HG03139 (cell line): ENCODE measurements around the gene PHF21A.
A peak's percentile ranks its signal among the peaks of the same experiment; 100 is the strongest.
"Not testable (repeated sequence)": the region's sequence is repeated elsewhere in the genome, so short reads cannot be mapped to it uniquely, and the experiment has no call there.

ENCODE experiments used
- ATAC-seq: cut with Tn5 transposase; IDR thresholded peaks from one replicate; pipeline ENCODE4 v1.9.1; 2021; ENCODE audit not compliant: unreplicated experiment

Gene PHF21A

DNA sequence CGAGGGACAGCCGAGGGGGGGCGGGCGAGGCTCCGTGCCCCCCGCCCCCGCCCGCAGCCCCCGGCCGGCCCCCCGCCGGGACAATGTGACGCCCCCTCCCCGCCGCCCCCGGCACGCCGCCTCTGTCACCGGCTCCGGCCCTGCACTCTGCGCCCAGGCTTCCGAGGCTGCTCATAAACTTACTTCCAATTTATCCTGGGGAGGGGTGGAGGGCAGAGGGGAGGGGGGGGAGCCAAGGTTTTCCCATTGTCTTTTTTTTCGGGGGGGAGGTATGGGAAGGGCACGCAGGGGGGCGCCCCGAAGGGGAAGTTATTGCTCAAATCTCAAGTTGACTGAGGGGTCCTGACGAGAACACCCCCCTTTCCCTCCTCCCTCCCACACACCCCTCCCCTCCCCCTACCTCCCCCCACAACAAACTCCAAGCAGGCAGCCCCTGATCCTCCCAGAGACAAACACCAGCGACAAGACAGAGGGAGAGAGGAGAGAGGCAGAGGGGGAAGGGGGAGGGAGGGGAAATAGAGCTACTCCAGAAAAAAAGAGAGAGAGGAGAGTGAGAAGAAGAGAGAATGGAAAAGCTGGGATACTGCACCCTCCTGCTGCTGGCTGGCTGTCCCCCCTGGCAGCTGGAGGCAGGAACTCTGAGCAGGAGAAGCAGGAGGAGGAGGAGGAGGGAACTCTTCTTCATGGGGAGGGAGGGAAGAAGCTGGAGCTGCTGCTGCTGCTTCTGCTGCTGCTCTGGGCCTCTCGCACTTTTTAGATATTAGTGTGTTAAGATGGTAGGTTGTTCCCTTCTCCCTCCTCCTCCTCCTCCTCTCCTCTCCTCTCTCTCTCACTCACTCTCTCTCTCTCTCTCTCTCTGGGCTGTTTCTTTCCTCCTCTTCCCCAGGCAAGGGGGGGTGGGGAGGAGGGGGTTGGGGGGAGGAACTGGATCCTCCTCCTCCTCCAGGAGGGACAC, 631 bp downstream of the PHF21A start:
- ATAC-seq, result no peak

DNA sequence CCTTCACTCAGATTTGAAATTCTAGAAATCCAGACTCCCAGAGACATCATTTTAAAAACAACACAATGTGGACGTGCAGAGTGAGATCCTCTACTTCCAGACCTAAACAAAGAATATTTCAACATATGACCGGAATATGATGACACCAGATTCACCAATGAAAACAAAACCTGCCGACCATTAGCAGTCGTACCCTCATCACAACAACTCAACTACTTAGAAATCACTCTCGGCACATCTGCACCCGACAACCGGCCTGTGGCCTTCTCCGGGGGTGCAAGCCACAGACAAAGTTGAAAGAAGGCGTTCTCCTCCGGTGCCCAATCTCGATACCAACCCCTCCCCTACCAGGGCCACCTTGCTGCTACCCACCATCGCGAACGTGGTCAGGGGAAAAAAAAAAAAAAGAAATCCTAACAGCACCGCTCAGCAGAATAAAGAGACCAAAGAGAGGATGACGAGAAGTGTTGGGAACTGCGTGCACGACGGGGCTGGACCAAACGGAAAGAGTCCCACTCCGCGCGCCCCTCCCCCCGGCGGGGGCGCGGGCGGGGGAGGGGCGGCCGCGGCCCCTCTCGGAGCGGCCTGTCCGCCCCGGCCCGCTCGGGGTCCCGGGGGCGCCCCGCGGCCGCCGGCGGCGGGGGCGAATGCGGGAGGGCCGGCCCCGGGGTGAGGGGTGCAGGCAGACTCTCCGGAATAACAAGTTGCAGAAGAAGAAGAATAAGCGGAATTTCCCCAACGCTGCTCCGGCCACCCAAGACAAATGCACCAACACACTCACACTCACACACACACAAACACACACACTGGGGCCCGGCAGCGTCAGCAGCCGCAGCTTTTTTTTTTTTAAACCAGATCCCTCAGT, 1.7 kb downstream of the PHF21A start:
- no peak for ATAC-seq

DNA sequence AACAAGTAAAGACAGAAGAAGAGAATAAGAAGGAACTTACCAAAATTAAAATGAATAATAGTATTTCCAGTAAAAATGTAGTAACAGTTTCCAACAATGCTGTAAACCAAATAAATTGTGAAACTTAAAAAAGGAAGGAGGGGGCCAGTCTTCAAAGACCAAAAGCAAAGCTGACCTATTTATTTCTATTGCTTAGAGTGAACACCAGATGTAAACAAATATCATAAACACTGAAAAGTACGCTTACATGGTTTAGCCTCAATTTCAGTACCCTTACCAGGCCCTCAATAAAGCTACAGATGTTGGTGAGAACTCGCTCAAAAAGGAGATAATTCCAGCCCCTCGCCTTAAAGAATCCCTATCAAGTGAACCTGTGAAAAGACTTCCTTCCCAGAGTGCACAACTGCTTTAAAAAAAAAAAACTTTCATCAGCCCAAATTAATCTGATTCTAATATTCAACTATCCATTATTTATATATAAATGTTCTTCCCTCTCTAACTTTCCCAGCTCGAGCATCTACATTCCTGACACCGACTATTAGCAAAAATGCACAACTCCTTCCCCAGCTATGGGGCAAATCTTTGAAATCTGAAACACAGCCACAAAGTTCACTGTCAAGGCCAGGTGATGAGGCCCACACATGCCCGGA, 2.4 kb downstream of the PHF21A start:
- ATAC-seq, result no peak

DNA sequence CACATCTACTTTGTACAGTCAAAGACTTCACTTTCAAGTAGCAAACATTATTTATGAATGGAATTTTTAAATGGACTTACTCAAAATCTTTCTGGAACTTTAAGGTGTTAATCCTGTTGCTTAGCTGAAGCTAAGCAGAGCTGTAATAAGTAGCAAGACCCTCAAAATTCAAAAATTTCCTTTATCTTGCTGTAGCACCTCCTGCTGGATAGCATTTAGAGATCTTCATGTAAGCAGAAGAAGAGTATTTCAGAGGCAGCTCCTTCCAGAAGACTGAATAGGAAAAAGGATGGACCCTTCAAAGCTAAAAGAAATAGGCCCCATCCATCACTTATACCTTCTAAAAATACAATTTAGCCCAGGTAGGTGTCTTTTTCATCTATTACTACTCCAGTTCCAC, 3.4 kb downstream of the PHF21A start:
- no peak for ATAC-seq

DNA sequence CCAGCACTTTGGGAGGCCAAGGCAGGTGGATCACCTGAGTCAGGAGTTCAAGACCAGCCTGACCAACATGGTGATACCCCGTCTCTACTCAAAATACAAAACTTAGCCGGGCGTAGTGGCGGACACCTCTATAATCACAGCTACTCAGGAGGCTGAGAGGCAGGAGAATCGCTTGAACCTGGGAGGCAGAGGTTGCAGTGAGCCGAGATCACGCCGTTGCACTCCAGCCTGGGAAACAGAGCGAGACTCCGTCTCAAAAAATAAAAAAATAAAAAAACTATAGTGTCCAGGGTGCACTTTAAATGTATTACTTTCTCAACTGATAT, 4.6 kb downstream of the PHF21A start:
- not testable (repeated sequence) for ATAC-seq

DNA sequence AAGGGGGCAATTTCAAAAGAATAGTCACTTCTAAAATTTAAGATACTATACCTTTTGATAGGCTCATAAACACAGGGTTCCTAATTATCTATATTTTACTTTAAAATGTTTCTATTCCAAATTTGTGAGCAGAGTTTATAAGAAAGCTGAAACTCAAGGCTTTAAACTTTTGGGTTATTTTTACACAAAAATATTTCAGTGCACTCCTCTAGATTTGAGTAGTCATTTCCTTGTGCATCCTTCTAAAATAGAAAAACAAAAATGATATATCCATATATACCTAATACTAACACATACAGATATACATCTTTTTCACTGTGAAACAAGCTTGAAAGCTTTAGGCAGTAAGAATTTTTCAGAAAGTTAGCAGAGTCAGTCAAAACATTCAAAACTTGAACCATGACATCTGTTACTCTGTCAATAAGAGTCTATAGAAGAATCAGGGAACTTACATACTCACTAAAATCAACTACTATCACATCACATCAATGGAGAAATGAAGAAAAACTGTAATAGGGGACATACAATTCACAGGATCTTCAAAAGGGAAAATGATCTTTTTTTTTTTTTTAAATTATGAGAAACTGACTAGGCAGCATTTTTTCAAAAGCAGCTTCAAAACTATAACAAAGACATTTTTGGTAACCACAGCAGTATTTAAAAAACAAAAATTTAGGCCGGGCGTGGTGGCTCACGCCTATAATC, 5.1 kb downstream of the PHF21A start:
- no peak for ATAC-seq

DNA sequence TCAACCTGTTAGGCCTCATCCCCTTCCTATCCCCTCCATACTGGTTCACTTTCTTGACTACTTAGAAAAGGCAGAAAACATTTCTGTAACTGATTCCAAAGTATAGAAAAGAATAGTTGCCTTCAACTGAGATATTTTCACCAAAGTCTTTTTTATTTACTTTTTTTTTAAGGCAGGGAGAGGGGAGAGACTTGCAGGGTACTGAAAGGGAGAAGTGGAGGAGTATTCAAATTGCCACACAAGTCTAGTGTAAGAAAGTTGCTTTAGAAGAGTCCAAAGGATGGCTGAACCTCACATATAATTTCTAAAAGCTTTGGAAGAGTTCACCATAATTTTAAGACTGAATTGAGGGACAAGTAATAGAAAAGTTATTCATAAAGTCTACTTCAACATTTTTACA, 6.3 kb downstream of the PHF21A start:
- no peak for ATAC-seq

DNA sequence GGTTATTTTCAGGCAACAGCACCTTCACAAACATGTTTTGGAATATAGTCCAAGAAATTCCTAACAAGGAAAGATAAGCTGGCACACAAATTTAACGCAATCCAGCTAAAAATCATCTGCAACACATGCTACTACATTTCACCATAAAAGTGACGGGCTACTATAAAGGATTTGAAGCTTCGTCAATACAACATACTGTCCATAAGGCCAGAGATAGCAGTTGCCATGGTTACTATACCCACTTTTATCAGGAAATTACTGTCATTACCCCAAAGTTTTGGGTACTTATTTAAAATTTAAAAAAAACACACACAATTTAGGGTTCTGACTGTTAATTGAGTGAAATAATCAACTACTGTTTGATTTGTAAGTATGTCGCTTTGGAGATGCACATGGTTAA, 6.9 kb downstream of the PHF21A start:
- no peak for ATAC-seq

DNA sequence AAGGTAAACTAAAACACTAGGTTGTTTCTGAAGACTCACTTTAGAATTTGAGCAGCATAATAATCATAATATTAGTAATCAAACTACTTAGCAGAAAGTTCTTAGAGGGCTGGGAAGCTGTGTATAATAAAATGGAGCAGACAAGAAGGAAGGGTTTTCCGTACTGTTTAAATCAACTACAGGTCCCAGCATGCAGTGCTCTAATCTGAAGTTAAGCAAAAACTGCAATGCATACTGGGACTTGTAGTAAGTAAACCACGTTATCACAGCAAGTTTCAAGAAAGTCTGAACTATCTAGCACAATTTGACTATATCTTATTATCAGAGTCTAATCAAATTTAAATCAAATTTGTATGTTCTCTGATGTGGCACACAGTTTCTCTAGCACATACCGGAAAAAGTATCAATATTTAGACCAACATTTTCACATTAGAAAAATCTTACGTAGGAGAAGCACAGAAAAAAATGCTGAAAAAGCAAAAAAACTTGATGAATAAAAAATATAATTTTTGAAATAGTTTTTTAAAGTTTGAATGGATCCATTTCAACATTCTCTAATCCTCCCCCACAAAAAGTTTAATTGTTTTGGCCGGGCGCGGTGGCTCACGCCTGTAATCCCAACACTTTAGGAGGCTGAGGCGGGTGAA, 8.2 kb downstream of the PHF21A start:
- peak; percentile 74 for ATAC-seq

DNA sequence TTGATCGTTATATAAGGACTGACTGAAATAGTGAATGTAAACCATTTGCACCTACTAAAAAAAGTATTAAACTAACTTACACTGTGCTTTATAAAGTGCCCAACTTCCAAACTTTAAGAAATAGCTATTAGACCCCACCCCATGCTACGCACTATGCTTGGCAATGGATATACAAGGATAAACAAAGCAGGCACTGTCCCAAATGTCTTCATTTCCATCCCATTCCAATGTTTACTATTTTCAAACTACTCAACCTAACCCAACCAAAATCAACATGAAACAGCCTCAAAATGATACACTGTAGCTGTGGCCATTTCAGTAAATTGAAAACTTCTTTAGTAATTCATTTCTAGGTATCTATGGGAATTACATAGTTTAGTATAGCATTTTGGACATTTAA, 12.5 kb downstream of the PHF21A start:
- no peak for ATAC-seq

DNA sequence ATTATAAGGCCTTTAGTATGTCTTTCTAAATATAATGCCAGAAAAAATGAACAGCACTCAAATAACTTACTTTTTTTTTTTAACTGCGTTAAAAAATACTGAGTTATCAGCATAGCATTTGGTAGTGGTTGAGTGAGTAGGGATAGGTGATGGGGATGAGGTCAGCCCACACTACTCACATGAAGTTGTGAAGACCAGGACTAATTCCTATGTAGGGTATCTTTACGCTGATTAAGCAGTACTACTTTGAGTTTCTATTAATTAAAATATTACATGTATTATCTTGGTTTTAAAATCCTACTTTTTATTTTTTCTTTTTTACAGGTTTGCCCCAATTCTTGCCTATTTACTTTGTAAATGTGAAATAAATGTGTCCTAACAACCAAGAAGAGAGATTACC, 13.5 kb downstream of the PHF21A start:
- ATAC-seq, result no peak

DNA sequence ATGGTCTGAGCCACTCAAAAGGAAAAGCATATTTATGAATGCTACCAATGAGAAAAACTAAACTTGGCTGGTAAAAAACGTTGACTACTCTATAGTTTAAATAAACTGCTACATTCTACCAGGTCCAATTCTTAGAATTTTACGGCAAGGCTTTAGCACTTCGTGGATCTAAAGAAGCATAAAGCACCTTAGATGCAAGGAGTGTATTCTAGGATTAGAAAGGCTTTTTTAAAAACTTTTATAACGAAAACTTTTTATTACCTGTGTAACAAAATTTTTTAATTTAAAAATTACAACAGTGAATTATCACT, 13.9 kb downstream of the PHF21A start:
- no peak for ATAC-seq

DNA sequence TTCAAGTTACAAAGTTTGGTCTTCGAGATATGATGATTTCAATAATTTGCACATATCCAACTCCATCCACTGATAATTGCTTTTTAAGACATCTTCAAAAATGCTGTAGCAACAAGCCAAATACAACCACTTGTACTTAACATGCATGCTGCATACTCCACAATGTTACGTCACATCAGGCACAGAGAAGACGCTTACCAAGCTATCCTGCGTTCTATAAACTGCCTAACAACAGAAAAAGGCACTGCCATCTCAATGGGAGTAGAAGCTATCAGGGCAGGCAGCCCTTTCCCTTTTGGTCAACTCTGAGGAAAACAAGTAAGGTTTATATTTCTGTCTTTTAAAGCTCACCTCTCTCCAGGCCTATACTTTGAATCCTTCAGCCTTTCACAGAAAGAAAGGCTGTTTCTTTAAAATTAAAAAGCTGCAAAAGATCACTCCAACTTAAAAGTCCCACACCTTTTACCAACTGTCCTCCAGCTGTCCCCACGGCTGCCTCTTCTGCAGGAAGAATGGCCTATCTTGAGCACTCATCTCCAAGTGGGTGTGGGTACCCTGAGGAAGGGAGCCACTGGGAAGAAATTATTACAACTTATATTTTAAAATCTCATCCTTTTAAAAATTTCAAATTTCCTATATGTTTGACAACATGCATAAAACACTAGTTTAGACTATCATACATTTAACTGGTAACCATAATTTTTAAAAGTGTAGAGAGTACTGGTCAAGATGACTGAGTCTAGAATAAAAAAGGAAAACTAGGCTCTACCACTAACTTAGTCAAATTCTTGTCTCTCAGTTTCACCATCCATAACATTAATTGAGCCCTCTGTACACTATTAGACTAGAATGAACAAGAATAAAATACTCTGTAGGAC, 14.5 kb downstream of the PHF21A start:
- ATAC-seq, result no peak

DNA sequence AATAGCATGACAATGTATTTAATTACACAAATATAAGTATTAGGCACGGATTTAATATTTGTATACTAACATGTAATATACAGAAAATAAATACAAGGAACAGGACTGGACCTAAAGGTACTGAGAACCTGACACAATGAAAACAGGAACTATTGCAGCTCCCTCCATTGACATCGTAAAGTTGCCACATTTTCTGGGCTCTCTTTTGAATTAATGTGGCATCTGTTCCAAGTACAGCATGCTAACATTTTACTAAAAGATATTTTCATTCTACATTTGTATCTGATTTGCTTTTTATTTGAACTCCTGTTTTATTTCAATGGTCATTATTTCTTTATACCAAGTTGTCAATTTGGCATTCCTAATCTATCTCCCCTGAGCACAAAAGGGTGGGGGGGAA, 15.3 kb downstream of the PHF21A start:
- ATAC-seq, result no peak

DNA sequence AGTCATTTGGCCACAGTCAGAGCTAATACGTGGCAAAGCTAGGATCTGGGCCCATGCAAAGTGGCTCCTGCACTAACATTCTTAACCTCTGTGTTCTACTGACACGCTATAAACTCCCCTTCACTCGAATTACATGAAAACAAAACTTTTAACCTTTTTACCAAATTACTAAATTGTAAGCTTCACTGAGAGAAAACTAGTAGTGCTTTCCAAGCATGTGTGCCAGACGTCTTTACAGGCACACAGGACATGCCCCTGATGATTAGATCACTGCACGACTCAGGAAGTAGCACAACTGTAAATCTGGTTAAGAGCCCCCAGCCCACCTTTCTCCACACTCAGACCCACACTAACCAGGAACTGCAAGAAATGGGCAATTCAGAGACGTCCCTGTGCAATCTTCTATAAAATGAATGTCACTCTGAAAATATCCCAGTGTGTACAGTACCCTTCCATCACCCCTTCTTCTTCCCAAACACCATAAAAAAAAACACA, 16.1 kb downstream of the PHF21A start:
- ATAC-seq, result no peak

DNA sequence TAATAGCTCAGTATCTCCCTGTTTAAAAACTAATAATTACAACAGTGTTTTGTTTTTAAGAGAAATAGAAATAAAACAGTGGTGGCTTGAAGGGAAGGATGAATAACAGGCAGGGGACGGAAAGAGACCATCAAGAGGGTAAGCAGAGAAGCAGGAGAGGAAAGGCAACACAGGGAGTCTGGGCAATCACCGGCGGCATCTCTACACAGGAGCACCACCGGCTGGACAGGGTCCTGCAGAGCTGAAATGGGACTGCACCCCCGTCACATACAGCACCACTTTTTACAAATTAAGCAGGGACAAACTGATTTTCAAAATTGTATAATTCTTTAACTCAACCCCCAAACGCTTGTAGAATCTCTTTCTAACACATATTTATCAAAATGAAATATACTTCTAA, 18.4 kb downstream of the PHF21A start:
- no peak for ATAC-seq

DNA sequence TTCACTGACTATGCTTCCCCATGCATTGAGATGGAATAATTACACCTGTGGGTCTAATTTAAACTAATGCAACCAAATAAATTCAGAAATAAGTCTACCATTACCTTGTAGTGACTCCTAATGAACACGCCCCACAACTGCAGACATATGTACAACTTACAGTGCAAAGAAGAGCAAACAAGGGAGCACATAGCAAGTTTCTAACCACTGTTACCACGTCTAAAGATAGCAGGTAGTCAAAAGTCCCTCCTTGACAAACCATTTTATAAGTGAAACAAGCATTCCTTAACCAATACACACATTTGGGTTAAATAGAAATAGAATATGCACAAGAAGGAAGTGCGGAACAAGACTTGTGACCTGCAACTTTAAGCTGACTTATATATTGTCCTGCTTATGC, 20.6 kb downstream of the PHF21A start:
- ATAC-seq, result no peak

DNA sequence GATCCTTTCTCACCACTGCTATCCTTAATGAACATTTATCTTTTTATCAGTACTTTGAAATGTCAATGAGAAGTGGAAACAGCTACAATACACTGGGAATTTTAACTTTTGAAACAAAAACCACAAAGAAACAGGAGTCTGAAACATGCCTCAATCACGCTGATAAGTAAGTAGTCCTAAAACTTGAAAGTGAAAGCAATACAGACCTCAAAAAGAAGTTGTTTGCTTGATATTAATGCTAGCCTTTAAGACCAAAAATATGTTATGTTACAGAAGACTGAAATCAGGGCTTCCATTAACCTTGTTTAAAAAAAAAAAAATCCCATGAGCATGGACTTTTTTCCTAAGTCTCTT, 21.3 kb downstream of the PHF21A start:
- ATAC-seq, result no peak

DNA sequence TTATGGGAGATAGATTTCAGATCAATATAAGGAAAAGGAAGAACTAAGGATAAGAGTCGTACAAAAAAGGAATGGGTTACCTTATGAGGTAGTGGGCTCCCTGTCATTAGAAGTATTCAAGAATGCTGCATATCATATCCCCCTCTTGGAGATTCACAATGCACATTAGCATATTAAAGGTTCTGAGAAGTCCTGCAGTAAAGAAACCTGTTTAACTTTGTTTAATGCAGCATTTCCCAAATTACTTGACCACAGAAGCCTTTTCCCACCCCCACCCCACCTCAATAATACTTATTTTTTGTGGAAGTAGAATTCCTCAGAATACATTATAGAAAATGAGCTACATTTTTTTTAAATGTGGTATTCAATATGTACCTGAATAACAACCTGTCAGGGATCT, 30.9 kb downstream of the PHF21A start:
- ATAC-seq, result no peak

DNA sequence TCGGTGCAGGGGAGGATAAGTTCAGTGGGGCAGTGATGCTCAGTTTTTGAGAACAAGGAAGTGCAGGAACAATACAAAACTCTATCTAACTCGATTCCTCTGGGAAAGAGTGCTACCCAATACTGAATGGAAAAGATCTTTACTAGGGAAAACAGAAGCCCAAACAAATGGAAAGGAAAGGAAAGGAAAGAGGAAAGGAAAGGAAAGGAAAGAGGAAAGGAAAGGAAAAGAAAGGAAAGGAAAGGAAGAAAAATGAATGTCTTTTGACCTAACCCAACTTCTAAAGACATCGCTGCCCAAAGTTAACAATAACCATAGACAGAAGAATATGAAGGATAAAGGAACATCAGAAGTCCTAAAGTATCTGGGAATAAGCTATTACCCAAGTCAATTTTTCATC, 41.6 kb downstream of the PHF21A start:
- ATAC-seq, result no peak
